Endometrial microvascular endothelial cells (primary cell): ENCODE results near the gene COQ8B. TPM values are rescaled to one million over a fixed set of nuclear protein-coding genes. Genes with fewer than 3 reads are reported as not detected.
"Not testable (repeated sequence)": the region's sequence is repeated elsewhere in the genome, so short reads cannot be mapped to it uniquely, and the experiment has no call there.

Source experiments
- in situ Hi-C: cut with HindIII; loops from 2 replicates; pipeline ENCODE4 v1.10.0; 2017; ENCODE audit warnings: low sequenced_read_pairs, low pct_unique_long_range_greater_than_20kb; ENCODE audit errors: inconsistent ontology term
- total RNA-seq: library from RNA; depleted of rRNA; stranded (reverse); fragments of >200 nt; gene quantifications from one replicate; pipeline ENCODE4 v1.2.3, GENCODE V29; 2015; ENCODE audit errors: inconsistent ontology term

The COQ8B gene
- total RNA-seq, 1 donor from 2014 or later = 26.2 TPM

- in situ Hi-C loops = not testable (repeated sequence)
Measured at GRCh38 chr19:40655684-40656083, 61.0 kb downstream of the COQ8B start.

GRCh38 chr19:40652303-40652702, 64.4 kb downstream of the COQ8B start:
- in situ Hi-C loops = not testable (repeated sequence)

GRCh38 chr19:40650749-40651305, 65.9 kb downstream of the COQ8B start:
- in situ Hi-C loops = no loop called here

GRCh38 chr19:40649903-40650675, 66.6 kb downstream of the COQ8B start:
- in situ Hi-C loops = not testable (repeated sequence)

- in situ Hi-C loops = no loop called here
Measured at GRCh38 chr19:40646743-40647254, 69.9 kb downstream of the COQ8B start.

GRCh38 chr19:40642757-40643305, 73.9 kb downstream of the COQ8B start:
- in situ Hi-C loops = no loop called here

- in situ Hi-C loops = no loop called here
Measured at GRCh38 chr19:40642051-40642706, 74.5 kb downstream of the COQ8B start.

Other genes starting within 250 kb of the COQ8B start
- not detected for gene SPTBN4, start 249.9 kb downstream of the COQ8B start, total RNA-seq
- 107 TPM for gene SHKBP1, start 140.0 kb downstream of the COQ8B start, total RNA-seq
- 11.6 TPM for gene LTBP4, start 115.5 kb downstream of the COQ8B start, total RNA-seq
- 33.1 TPM for gene NUMBL, start 26.2 kb downstream of the COQ8B start, total RNA-seq
- 20.5 TPM for gene ITPKC, start 226 bp upstream of the COQ8B start, total RNA-seq
- 2.0 TPM for gene ACTMAP, start 33.6 kb upstream of the COQ8B start, total RNA-seq
- gene SNRPA, start 34.3 kb upstream of the COQ8B start, total RNA-seq = 80.3 TPM
- gene MIA, start 58.6 kb upstream of the COQ8B start, total RNA-seq = not detected
- gene RAB4B, start 61.4 kb upstream of the COQ8B start, total RNA-seq = 30.0 TPM
- gene EGLN2, start 82.3 kb upstream of the COQ8B start, total RNA-seq = 121 TPM
- gene CYP2A6, start 133.6 kb upstream of the COQ8B start, total RNA-seq = not detected
- gene CYP2A7, start 165.3 kb upstream of the COQ8B start, total RNA-seq = not detected